PC-3 (cell line): ENCODE results near the gene LCLAT1. TPM values are rescaled to one million over a fixed set of nuclear protein-coding genes. Genes with fewer than 3 reads are reported as not detected.
A peak's percentile ranks its signal among the peaks of the same experiment; 100 is the strongest.

Experiments
- ATAC-seq: fragments of 200-7000 bp; cut with Tn5 transposase; 2 replicates; pipeline ENCODE4 v1.9.1; 2020; ENCODE audit warnings: mild to moderate bottlenecking, moderate library complexity
- BruUV-seq: library from RNA; stranded (reverse); fragments of 400-500 nt; replicated peaks from 2 replicates; lab custom pipeline; 2021; lab: Mats Ljungman, UMichigan
- CTCF ChIA-PET: fragments of 300-600 bp; sonication (Branson Sonifier 250); formaldehyde crosslinking; loops from one replicate; lab custom pipeline; 2022; ENCODE audit warnings: antibody characterized with exemption; lab: Charles Lee
- POLR2A ChIA-PET: fragments of 300-600 bp; sonication (Branson Sonifier 250); formaldehyde crosslinking; loops from one replicate; lab custom pipeline; 2022; ENCODE audit warnings: antibody characterized with exemption; ENCODE audit not compliant: unreplicated experiment; lab: Charles Lee
- DNase-seq: peaks from one replicate; pipeline ENCODE4 v3.0.0-alpha.2; 2015
- H2AFZ ChIP-seq: fragments of 300-600 bp; sonication (generic); 2 replicates; pipeline ENCODE4 v1.6.0; 2016; ENCODE audit warnings: antibody characterized with exemption, low read length
- H3F3A ChIP-seq: fragments of 300-600 bp; sonication (generic); one replicate; pipeline ENCODE4 v1.6.0; 2017; ENCODE audit warnings: antibody characterized with exemption, low read length, control low read depth, mild to moderate bottlenecking; ENCODE audit not compliant: unreplicated experiment
- H3K27ac ChIP-seq: fragments of 300-600 bp; sonication (generic); 2 replicates; pipeline ENCODE4 v1.5.1; 2016; ENCODE audit warnings: mild to moderate bottlenecking, low read length
- H3K27me3 ChIP-seq: fragments of 300-600 bp; sonication (generic); 2 replicates; pipeline ENCODE4 v1.6.1; 2016; ENCODE audit warnings: low read length, mixed read lengths
- H3K36me3 ChIP-seq: fragments of 300-600 bp; sonication (generic); 2 replicates; pipeline ENCODE4 v1.6.1; 2016; ENCODE audit warnings: low read depth, mixed run types, low read length, mixed read lengths
- H3K4me1 ChIP-seq: fragments of 300-600 bp; sonication (generic); 2 replicates; pipeline ENCODE4 v1.5.1; 2016; ENCODE audit warnings: low read length; ENCODE audit not compliant: insufficient read depth
- H3K4me2 ChIP-seq: fragments of 300-600 bp; sonication (generic); 2 replicates; pipeline ENCODE4 v1.6.0; 2016; ENCODE audit warnings: low read length
- H3K4me3 ChIP-seq: fragments of 300-600 bp; sonication (generic); 2 replicates; pipeline ENCODE4 v1.5.1; 2016; ENCODE audit warnings: mild to moderate bottlenecking, low read length, mixed read lengths
- H3K79me2 ChIP-seq: fragments of 300-600 bp; sonication (generic); 2 replicates; pipeline ENCODE4 v1.6.1; 2017; ENCODE audit warnings: low read length, mixed read lengths
- H3K9ac ChIP-seq: fragments of 300-600 bp; sonication (generic); 2 replicates; pipeline ENCODE4 v1.6.0; 2016; ENCODE audit warnings: mild to moderate bottlenecking, low read length
- H3K9me2 ChIP-seq: fragments of 300-600 bp; sonication (generic); replicated peaks from 2 replicates; pipeline ENCODE4 v1.6.1; 2016; ENCODE audit warnings: mixed run types, low read length, mixed read lengths
- H3K9me3 ChIP-seq: fragments of 300-600 bp; sonication (generic); 2 replicates; pipeline ENCODE4 v1.6.1; 2016; ENCODE audit warnings: low read length, mixed read lengths
- H4K20me1 ChIP-seq: fragments of 300-600 bp; sonication (generic); 2 replicates; pipeline ENCODE4 v1.6.1; 2016; ENCODE audit warnings: low read length, mixed read lengths
- CTCF ChIP-seq: fragments of 300-600 bp; sonication (generic); conservative IDR thresholded peaks from 2 replicates; pipeline ENCODE4 v1.5.1; 2017; ENCODE audit warnings: antibody characterized with exemption, low read depth, mild to moderate bottlenecking, low read length
- EZH2 ChIP-seq: fragments of 300-600 bp; sonication (generic); IDR thresholded peaks from one replicate; pipeline ENCODE4 v1.6.1; 2017; ENCODE audit warnings: antibody characterized with exemption, mild to moderate bottlenecking, low read length; ENCODE audit not compliant: unreplicated experiment
- EZH2phosphoT487 ChIP-seq: fragments of 300-600 bp; sonication (generic); IDR thresholded peaks from 2 replicates; pipeline ENCODE4 v1.6.1; 2018; ENCODE audit warnings: mild to moderate bottlenecking, antibody characterized with exemption, low read length, borderline replicate concordance
- intact Hi-C: fragments of 100-400 bp; cut with micrococcal nuclease; formaldehyde crosslinking; loops from 2 replicates; pipeline ENCODE4 v1.9.0; 2023
- total RNA-seq: library from RNA; depleted of rRNA; stranded (reverse); fragments of >200 nt; gene quantifications from 2 replicates; pipeline ENCODE4 v1.2.3, GENCODE V29; 2014

LCLAT1 gene
- total RNA-seq, 1 experiment from 2014 or later: 22.0 TPM

- intact Hi-C loops: no loop called here
- no peak overlapping the region for H3K4me2 ChIP-seq
- no TSS peak for BruUV-seq
- no peaks in the 10 kb centered on the region for H3K4me1 ChIP-seq
- no peak for DNase-seq
- no peaks in the 10 kb centered on the region for H3F3A ChIP-seq
- POLR2A ChIA-PET: no interaction called here
- CTCF ChIA-PET: no interaction called here
- no peaks in the 10 kb centered on the region for H3K79me2 ChIP-seq
- H4K20me1 ChIP-seq: no peaks in the 10 kb centered on the region
- peaks cover 48% of the 10 kb centered on the region for H3K27me3 ChIP-seq
- H3K9me3 ChIP-seq: no peaks in the 10 kb centered on the region
- H3K27ac ChIP-seq: no peak overlapping the region
- H3K9me2 ChIP-seq: no peaks in the 10 kb centered on the region
- no peak for TF ChIP-seq EZH2
- TF ChIP-seq CTCF: no peak
- TF ChIP-seq EZH2phosphoT487: no peak
- no peak overlapping the region for H3K4me3 ChIP-seq
- H3K36me3 ChIP-seq: no peaks in the 10 kb centered on the region
- ATAC-seq: peak; percentile 38
- H3K9ac ChIP-seq: no peak overlapping the region
- no peak overlapping the region for H2AFZ ChIP-seq
Measured at GRCh38 chr2:30403592-30404312, 43.3 kb upstream of the LCLAT1 start.

- Histone ChIP-seq H3K9me3 (no peaks in the 10 kb centered on the region), H3K79me2 (no peaks in the 10 kb centered on the region), H3K4me1 (no peaks in the 10 kb centered on the region), H4K20me1 (no peaks in the 10 kb centered on the region), H3K9me2 (no peaks in the 10 kb centered on the region), H3K36me3 (no peaks in the 10 kb centered on the region), H3K9ac (no peak overlapping the region), H2AFZ (no peak overlapping the region), H3K27ac (no peak overlapping the region), H3K27me3 (peaks cover 42% of the 10 kb centered on the region), H3F3A (no peaks in the 10 kb centered on the region), H3K4me2 (no peak overlapping the region), H3K4me3 (no peak overlapping the region)
- ChIA-PET POLR2A (no interaction called here), CTCF (no interaction called here)
- no TSS peak for BruUV-seq
- TF ChIP-seq CTCF: no peak
- no peak for TF ChIP-seq EZH2phosphoT487
- TF ChIP-seq EZH2: no peak
- DNase-seq: no peak
- intact Hi-C loops: no loop called here
- no peak for ATAC-seq
Measured at GRCh38 chr2:30404319-30405259, 42.5 kb upstream of the LCLAT1 start.
